ENCODE measurements around the gene PRSS1.

- TF ChIP-seq EZH2 (optimal IDR thresholded peaks at IDR 0.05; ENCODE audit: low read depth, low read length) (no peak), CTCF (IDR thresholded peaks at IDR 0.05; ENCODE audit: low read length) (no peak), EZH2phosphoT487 (IDR thresholded peaks at IDR 0.05; ENCODE audit: low read length) (no peak)
These were observed 8.5 kb upstream of the PRSS1 start for GRCh38 chr7:142740786-142741185.
